ENCODE measurements around the gene CAMK2N1. TPM values are rescaled to one million over a fixed set of nuclear protein-coding genes. Genes with fewer than 3 reads are reported as not detected.

Gene CAMK2N1
- total RNA-seq, 2 donors from 2014 or later = 7.3 to 15.9 TPM

- Histone ChIP-seq H3K9me3 (no peaks in the 10 kb centered on the region), H3K4me1 (ENCODE audit: control insufficient read depth in 1 of 2, low read depth in 2 of 2) (no peaks in the 10 kb centered on the region), H3K27me3 (replicated peaks; ENCODE audit: insufficient read depth) (no peaks in the 10 kb centered on the region), H3K4me3 (no peak overlapping the region), H3K27ac (no peak overlapping the region), H3K36me3 (no peaks in the 10 kb centered on the region)
- DNase-seq (ENCODE audit: low spot score) = no peak
- no peak for ATAC-seq (ENCODE audit: insufficient number of reproducible peaks, low FRiP score, low read depth)
- TF ChIP-seq CTCF (IDR thresholded peaks at IDR 0.05) = no peak
Observed at GRCh38 chr1:20442920-20443625, 42.9 kb downstream of the CAMK2N1 start.

DNA sequence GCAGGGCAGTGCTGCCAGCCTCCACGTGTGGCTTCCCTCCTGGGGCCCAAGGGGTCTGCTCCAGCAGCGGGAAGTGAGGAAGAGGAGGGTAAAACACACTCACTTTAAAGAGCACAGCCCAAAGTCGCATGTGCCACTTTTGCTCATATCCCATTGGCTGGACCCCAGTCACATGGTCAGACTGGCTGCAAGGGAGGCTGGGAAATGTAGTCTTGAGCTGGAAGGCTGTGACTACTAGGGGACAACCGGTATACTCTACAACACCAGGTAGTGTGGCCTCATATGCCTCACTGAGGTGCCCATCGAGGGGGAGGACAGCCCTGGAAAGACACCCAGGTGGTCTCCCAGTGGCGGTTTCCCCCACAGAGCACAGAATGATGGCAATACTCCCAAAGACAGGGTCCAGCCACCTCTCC, 45.2 kb downstream of the CAMK2N1 start:
- no peak for ATAC-seq (ENCODE audit: insufficient number of reproducible peaks, low FRiP score, low read depth)
- H3K36me3 ChIP-seq = no peaks in the 10 kb centered on the region

GRCh38 chr1:20439282-20439681, 46.7 kb downstream of the CAMK2N1 start:
- no peak for TF ChIP-seq CTCF (IDR thresholded peaks at IDR 0.05)
- no peaks in the 10 kb centered on the region for H3K4me1 ChIP-seq (ENCODE audit: control insufficient read depth in 1 of 2, low read depth in 2 of 2)
- DNase-seq (ENCODE audit: low spot score) (no peak), ATAC-seq (ENCODE audit: insufficient number of reproducible peaks, low FRiP score, low read depth) (no peak)
- no peaks in the 10 kb centered on the region for H3K9me3 ChIP-seq
- no peaks in the 10 kb centered on the region for H3K36me3 ChIP-seq
- no peaks in the 10 kb centered on the region for H3K27me3 ChIP-seq (replicated peaks; ENCODE audit: insufficient read depth)
- H3K27ac ChIP-seq = no peak overlapping the region
- no peak overlapping the region for H3K4me3 ChIP-seq

More for the DNA sequence above, 45.2 kb downstream of the CAMK2N1 start:
- Histone ChIP-seq H3K4me1 (ENCODE audit: control insufficient read depth in 1 of 2, low read depth in 2 of 2) (no peaks in the 10 kb centered on the region), H3K27ac (no peak overlapping the region), H3K4me3 (no peak overlapping the region), H3K27me3 (replicated peaks; ENCODE audit: insufficient read depth) (no peaks in the 10 kb centered on the region), H3K9me3 (no peaks in the 10 kb centered on the region)
- DNase-seq (ENCODE audit: low spot score) = no peak
- no peak for TF ChIP-seq CTCF (IDR thresholded peaks at IDR 0.05)

DNA sequence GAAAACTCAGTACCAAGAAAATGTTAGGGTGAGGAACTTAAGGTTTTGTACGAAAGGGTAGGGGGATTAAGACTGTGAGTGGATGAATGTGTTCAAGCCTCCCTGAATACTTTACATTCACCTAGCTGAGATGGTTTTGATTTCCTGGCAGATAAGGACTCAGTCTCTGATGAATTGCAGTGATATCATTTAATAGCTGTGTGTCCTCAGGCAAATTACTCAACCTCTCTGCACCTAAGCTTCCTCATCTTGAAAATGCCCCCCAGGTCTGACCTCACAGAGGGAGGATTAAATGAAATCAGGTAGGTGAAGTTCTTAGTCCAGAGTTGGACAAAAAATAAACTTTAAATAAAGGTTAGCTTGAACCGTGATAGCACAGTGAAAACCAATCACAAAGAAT, 48.4 kb downstream of the CAMK2N1 start:
- Histone ChIP-seq H3K4me3 (no peak overlapping the region), H3K36me3 (no peaks in the 10 kb centered on the region), H3K4me1 (ENCODE audit: control insufficient read depth in 1 of 2, low read depth in 2 of 2) (no peaks in the 10 kb centered on the region), H3K27me3 (replicated peaks; ENCODE audit: insufficient read depth) (no peaks in the 10 kb centered on the region), H3K27ac (no peak overlapping the region), H3K9me3 (no peaks in the 10 kb centered on the region)
- TF ChIP-seq CTCF (IDR thresholded peaks at IDR 0.05) = no peak
- no peak for ATAC-seq (ENCODE audit: insufficient number of reproducible peaks, low FRiP score, low read depth)
- DNase-seq (ENCODE audit: low spot score) = no peak

DNA sequence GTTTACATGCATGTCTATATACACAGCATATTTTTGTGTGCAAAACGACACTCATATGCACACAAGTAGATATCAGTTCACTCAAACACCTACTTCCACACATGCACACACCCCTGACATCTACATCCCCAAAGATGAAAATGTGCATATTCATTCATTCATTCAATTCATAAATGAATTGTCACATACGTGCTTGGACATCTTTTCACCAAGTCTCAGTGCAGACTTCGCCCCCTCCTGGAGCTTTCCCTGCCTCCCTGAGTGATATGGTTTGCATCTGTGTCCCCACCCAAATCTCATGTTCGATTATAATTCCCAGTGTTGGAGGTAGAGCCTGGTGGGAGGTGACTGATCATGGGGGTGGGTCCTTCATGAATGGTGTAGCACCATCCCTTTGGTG, 53.1 kb downstream of the CAMK2N1 start:
- no peak for TF ChIP-seq CTCF (IDR thresholded peaks at IDR 0.05)
- Histone ChIP-seq H3K4me3 (no peak overlapping the region), H3K27ac (no peak overlapping the region), H3K27me3 (replicated peaks; ENCODE audit: insufficient read depth) (peaks cover 6% of the 10 kb centered on the region), H3K9me3 (no peaks in the 10 kb centered on the region), H3K36me3 (no peaks in the 10 kb centered on the region), H3K4me1 (ENCODE audit: control insufficient read depth in 1 of 2, low read depth in 2 of 2) (no peaks in the 10 kb centered on the region)
- DNase-seq (ENCODE audit: low spot score) = no peak
- ATAC-seq (ENCODE audit: insufficient number of reproducible peaks, low FRiP score, low read depth) = no peak

Other genes with a start within 250 kb of the CAMK2N1 start
- not detected for gene VWA5B1, start 195.3 kb downstream of the CAMK2N1 start, total RNA-seq
- 10 to 100 TPM; 27.2 to 41.8 TPM for gene MUL1, start 21.9 kb upstream of the CAMK2N1 start, total RNA-seq
- 1 to 10 TPM in 1 of 2 donors, under 1 TPM in 1; 0.27 to 3.0 TPM for gene FAM43B, start 66.4 kb upstream of the CAMK2N1 start, total RNA-seq
- 1 to 10 TPM in 1 of 2 donors, under 1 TPM in 1; 0.92 to 3.0 TPM for gene CDA, start 102.9 kb upstream of the CAMK2N1 start, total RNA-seq
- 100 to 1,000 TPM in 1 of 2 donors, 10 to 100 TPM in 1; 88.4 to 140 TPM for gene PINK1, start 147.2 kb upstream of the CAMK2N1 start, total RNA-seq
- gene DDOST, start 175.2 kb upstream of the CAMK2N1 start, total RNA-seq = 100 to 1,000 TPM; 138 to 160 TPM
- 1 to 10 TPM in 1 of 2 donors, under 1 TPM in 1; 0.68 to 3.2 TPM for gene KIF17, start 231.8 kb upstream of the CAMK2N1 start, total RNA-seq
- under 1 TPM in 1 of 2 donors, not detected in 1; 0.41 TPM for gene SH2D5, start 246.5 kb upstream of the CAMK2N1 start, total RNA-seq